ENCODE measurements around the gene BCL11A.

GRCh38 chr2:60532421-60532820 lies 21.0 kb downstream of the BCL11A start:
- TF ChIP-seq, protein P1, sequence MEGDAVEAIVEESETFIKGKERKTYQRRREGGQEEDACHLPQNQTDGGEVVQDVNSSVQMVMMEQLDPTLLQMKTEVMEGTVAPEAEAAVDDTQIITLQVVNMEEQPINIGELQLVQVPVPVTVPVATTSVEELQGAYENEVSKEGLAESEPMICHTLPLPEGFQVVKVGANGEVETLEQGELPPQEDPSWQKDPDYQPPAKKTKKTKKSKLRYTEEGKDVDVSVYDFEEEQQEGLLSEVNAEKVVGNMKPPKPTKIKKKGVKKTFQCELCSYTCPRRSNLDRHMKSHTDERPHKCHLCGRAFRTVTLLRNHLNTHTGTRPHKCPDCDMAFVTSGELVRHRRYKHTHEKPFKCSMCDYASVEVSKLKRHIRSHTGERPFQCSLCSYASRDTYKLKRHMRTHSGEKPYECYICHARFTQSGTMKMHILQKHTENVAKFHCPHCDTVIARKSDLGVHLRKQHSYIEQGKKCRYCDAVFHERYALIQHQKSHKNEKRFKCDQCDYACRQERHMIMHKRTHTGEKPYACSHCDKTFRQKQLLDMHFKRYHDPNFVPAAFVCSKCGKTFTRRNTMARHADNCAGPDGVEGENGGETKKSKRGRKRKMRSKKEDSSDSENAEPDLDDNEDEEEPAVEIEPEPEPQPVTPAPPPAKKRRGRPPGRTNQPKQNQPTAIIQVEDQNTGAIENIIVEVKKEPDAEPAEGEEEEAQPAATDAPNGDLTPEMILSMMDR (conservative IDR thresholded peaks at IDR 0.05) = no peak
- TF ChIP-seq ZFX (IDR thresholded peaks at IDR 0.05) = no peak

Measured in C4-2B (cell line).